HUDEP-2 (cell line): Measurements from ENCODE around the gene CCNY.
A peak's percentile ranks its signal among the peaks of the same experiment; 100 is the strongest.

Experiments used
- DNase-seq, 76 experiments: peaks; one replicate each; lab custom pipeline; 2025; ENCODE audit not compliant: unreplicated experiment in 76 of 76; lab: John Stamatoyannopoulos, UW

Gene CCNY

DNA sequence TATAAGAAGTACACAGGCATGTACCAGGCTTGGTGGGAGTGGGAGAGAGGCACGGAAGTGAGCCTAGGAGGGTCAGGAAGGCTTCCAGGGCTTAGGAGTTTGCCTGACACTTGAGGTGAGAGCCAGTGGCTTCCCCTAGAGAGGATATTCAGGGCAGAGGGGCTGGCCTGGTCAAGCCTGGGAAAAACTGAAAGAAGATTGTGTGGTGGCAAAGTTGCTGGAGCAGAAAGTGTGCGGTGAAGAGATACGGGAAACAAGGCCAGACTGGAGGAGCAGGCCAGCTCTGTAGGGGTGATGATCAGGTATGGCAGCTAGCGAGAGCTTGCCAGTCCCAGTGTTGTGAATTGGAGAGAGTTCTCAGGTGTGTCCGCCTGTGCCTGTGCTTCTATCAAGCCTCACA, 129.9 kb downstream of the CCNY start:
- peak in 28 of 76 experiments; percentile 2 to 42 (median 15) for DNase-seq

DNA sequence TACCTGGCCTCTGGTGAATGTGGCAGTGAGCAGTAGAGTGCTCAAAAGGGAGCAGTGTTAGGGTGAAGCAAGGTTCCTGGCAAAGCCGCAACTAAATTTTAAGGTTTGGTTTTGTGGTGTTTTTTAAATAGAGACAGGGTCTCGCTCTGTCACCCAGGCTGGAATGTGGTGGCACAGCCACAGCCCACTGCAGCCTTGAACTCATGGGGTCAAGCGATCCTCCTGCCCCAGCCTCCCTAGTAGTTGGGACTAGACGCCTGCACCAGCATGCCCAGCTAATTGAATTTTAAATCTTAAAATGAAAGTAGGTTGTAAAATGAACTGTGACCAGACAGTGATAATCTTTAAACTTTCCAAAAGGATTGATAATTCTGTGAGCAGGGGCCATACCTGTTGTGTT, 130.4 kb downstream of the CCNY start:
- DNase-seq, result no peak

DNA sequence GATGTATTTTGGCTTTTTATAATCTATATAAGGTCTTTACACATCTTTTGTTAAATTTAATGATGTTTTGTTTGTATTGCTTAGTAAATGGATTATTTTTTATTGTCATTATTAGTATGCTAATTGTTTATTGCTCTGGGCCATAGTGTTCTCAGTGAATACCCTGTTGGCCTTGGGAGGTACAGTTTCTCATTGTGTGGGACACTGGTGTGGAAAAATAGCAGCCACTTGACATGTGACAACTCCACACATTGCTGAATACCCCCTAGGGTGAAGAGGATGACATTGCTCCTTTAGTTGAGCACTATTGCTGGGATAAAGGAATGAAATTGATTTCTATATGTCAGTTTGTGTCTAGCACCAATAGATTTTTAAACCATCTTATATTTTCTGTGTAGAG, 130.9 kb downstream of the CCNY start:
- no peak for DNase-seq

- no peak for DNase-seq
Observed at GRCh38 chr10:35470248-35470924, 134.1 kb downstream of the CCNY start.

GRCh38 chr10:35470925-35471315, 134.6 kb downstream of the CCNY start:
- no peak for DNase-seq

DNA sequence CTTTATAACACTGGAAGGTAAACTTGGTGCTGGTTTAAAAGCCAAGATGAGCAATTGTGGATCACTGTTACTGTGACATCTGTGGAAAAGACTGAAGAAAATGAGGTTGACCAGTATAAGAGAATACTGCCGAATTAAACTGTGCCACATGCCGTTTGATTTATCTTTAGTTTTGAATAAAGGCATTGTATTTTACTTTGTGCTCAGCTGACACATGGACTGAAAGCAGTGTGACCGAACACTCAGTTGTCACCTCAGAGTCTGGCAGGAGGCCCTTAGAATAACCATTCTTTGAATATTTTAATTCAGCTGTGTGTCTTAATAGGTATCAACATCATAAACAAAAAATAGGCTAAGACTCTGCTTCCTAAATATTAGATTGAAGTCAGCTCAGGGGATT, 135.1 kb downstream of the CCNY start:
- DNase-seq, result no peak

- DNase-seq, result no peak
Observed at GRCh38 chr10:35480142-35480541, 143.8 kb downstream of the CCNY start.

DNA sequence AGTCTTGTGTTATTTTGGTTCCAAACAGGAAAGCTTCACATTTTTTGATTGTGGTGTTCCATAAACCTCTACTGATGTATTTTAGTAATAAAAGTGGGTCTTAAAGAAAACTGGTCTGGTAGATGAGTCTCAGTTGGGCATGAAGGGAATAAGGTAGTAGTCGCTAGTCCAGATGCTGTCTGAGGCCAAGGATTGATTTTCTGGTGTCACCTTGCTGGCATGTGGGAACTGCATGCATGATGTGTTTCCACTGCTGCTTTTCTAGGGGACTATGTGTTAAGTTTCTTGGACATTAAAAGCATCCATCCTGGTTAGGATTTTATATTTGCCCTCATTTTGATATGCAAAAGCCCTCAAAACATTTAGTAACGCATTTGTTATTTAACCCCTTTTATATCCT, 145.1 kb downstream of the CCNY start:
- no peak for DNase-seq

DNA sequence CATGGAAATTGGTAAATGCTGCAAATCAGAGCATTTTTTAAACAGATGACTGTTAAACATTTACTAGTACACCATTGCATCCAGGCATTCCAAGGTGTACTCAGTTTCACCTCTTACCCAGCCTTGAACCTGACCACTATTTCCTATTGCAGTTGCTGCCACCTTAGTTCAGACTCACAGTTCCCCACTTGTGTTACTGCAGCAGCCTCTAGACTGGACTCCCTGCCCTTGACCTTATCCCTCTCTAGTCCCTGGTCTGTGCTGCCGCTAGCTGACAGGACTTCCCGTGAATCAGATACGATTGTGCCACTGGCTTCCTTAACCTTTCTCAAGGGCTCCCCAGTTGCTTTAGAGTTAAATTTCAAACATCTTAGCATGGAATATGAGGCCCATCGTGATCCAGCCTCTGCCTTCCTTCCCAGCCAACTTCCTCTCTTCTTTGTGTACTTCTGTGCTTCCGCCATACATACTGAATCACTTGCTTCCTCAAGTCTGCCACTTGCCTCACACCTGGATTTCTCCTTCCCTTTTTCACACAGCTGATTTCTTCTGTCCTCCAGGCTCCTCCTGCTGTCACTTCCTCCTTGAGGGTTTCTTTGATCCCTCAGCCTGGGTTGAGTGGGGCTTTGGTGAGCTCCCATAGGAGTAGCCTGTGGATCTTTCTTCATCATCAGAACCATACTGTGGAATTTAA, 150.1 kb downstream of the CCNY start:
- no peak for DNase-seq

DNA sequence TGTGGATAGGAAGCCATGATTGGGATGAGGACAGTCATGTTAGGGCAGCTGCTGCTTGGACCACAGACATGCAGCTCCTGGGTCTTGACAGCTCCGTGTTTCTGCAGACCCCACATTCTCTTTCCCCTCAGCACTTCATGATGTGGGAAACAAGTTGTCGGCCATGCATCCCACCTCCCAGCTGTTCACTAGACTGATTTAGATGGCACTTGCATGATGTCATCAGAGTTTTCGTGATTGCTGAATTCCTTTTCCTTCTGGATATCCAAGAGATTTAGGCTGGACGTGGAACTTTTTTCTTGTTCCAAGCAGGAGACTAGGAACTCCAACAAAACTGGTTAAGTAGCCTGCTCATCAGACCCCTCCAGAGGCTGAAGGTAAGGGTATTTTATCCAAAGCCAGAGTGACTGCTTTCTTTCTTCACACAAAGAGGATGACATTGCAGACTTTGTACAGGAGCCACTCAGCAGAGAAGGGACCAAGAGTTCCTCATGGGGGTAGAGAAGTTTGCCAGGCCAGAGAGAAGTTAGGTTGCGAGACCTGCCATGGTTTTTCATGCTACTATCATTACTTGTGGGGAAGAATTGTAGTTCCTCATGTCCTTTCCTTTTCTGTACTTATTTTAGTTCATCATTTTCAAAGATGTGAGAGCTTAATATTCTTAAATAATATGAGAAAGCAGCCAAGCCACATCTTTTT, 151.2 kb downstream of the CCNY start:
- no peak for DNase-seq

- no peak for DNase-seq
Observed at GRCh38 chr10:35488228-35488627, 151.9 kb downstream of the CCNY start.

- no peak for DNase-seq
Observed at GRCh38 chr10:35492386-35493195, 156.3 kb downstream of the CCNY start.

- no peak for DNase-seq
Observed at GRCh38 chr10:35493196-35494118, 157.1 kb downstream of the CCNY start.

DNA sequence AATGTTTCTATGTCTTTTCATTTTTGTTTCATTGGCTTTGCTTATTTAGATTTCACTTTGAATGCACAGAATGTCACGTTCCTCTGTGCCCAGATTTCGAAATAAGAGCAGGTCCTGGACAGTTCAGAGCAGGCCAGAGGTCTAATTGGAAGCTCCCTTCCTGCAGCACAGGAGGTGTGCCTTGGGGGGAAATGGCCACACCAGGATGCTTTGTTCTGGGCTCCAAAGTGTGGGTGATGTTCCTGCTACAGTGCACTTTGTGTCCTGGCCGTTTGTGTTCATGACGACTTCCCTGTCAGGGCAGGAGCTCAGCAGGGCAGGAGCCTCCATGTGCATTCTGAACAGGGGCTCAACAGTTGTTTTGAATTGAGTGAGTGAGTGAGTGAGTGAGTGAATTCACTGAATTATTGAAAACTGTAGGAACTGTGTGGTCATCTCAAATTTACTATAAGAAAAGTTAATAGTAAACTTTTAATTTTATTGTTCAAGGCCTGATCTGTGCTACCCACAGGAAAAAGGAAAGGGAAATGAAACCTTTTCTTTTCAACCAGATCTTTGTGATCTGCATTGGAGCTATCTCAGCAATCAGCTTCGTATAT, 159.3 kb downstream of the CCNY start:
- DNase-seq, result no peak

DNA sequence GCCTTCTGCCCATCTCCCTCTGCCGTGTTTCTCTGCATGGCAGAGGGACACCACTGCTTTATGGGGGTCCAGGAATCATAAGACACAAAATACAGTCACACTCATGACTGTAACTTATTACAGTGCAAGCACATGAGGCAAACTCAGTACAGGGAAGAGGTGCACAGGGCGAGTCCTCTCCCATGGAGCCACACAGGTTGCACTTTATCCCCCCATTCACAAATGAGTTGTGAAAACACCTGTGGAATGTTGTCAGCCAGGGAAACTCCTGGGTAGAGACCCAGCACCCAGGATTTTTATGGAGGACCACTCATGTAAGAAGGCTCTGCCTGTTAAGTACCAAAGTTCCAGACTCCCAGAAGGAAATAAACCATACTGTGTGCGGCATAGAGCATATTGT, 161.6 kb downstream of the CCNY start:
- DNase-seq, result no peak

- DNase-seq, result no peak
Observed at GRCh38 chr10:35498693-35499092, 162.4 kb downstream of the CCNY start.

GRCh38 chr10:35501923-35502322, 165.6 kb downstream of the CCNY start:
- no peak for DNase-seq

DNA sequence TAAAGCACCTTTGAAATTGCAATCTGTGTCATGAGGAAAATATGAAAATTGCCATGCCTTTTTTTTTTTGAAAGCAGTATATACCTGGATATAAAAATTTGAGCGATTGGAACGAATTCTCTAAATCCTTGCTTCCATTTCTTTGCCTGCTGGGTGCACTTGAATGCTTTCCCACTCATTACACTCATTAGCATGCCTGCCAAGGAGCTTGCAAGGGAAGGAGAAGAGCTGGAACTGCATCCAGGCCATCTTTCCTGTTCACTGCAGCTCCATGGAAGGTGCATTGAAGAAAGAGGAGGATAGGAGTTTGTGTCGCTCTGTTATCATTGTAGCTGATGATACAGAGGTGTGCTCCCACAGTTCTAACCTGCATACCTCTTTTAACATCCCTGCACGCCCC, 166.4 kb downstream of the CCNY start:
- DNase-seq, result no peak

GRCh38 chr10:35503578-35503977, 167.3 kb downstream of the CCNY start:
- DNase-seq, result peak in 2 of 76 experiments; percentile 5 to 8

DNA sequence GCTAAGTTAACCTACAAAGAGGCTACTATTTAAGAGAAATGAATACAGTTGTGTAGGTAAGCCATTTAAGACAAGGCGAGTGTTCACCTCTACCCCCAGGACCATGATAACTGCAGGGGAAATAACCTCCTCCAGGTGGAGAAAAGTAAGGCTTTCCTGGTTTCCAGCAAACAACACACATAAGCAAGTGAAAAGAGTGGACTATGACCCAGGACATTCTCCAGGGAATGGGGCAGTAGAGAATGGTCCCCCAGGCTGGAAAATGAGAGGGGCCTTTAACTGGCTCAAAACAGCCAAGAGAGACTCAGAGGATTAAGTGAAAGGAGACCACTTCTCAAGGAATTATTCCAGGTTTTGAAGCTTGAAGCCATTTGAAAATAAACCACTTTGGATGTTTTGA, 167.8 kb downstream of the CCNY start:
- no peak for DNase-seq
